Raji (cell line): ENCODE measurements around the gene IPO11.

Source experiments
- POLR2A ChIP-seq: IDR thresholded peaks from 2 replicates; pipeline ENCODE4 v1.6.1; 2011; ENCODE audit warnings: low read depth, low read length, control low read depth; ENCODE audit not compliant: insufficient read depth

The IPO11 gene

DNA sequence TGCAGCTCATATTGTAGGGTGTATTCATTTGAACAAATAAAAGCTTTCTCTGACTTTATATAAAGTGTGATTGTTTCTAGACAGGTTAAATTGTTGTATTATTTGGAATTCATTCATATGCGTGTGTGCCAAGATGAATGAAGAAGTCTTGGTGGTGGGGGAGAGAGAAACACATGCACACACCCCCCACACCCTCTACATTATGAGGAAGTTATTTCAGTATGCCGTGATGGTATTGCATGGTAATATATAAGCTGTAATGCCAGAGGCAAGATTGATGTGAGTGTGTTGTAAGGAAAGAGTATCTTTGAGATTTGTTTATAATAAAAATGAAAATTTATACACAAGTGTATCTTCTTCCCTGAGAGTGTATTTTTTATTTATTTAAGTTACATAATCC is 71.0 kb downstream of the IPO11 start:
- no peak for TF ChIP-seq POLR2A

DNA sequence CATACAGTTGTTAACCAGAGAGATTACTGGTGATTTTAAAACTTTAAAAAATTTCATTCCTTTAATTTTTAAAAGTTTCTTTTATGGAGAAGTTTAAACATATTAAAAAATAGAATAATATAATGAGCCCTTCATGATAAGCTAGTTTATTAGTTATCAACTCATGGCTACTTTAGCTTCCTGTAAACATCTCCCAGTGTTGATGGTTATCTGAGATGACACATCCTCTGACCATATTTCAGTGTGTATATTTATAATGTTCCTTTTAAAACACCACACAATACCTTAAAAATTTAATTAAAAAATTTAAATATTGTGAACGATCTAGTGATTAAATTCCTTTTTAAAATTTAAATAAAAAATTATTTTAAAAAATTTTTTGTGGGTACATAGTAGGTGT is 74.1 kb downstream of the IPO11 start:
- no peak for TF ChIP-seq POLR2A

DNA sequence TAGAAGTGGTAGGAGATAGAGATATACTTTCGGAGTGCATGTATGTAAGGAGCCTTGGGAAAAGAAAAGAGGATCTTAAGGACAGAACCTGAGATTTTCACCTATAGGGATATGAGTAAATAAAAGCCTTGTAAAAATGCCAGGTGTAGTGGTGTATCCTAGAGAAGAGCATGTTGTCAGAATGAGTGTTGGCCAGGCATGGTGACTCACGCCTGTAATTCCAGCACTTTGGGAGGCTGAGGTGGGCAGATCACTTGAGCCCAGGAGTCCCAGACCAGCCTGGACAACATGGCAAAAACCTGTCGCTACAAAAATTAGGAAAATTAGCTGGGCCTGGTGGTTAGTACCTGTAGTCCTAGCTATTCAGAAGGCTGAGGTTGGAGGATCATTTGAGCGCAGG is 76.0 kb downstream of the IPO11 start:
- TF ChIP-seq POLR2A: no peak

DNA sequence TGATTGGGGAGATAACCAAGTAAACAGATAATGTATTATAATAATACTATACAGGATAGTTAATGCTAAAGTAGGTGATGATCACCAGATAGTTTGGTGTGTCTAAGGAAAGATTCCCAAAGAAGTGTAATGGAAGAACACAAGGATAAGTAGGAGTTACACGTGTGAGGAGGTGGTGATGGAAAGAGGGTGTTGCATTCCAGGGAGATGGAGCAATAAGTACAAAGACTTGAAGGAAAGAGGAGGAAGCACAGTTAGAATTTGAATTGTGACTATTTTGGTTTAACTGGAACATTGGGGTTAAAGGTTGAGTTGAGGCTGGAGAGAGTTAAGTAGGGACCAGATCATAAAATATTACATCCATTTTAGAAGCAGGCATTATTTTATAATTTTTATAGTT is 76.9 kb downstream of the IPO11 start:
- TF ChIP-seq POLR2A: no peak

DNA sequence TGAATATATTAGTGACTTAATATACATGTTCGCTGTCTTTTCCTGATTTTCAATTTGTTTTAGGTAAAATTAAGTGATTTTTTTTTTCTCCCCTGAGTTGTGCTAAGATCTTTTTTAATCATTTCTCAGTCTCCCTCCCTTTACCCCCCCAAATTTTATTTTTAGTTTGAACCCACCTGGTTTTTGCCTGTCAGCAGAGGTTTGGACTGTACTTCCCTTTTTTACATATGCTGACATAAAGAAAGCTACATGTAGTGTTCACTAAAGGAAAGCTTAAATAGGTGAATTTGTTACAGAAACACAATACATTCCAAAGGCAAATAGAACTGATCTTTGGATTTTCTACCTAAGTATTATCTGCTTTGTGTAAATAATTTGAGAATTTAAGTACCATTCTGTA is 82.2 kb downstream of the IPO11 start:
- TF ChIP-seq POLR2A: no peak

DNA sequence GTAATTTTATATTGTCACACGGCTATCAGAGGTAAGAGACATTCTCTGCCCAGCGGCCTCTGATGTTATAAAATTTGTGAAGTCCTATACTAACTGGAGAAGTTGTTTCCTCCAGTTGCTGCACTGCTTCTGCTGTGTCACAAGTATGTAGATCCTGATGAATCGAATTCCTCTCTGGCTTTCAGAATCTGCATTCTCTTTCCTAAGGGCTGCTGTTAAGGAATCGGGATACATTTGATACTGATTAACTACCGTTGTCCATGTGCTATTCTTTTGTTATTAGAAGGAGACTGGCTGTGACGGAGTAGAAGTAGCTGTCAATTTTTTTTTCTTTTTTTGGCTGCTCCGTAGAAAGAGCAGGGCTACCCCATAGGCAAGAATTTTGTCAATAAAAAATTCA is 84.3 kb downstream of the IPO11 start:
- no peak for TF ChIP-seq POLR2A

DNA sequence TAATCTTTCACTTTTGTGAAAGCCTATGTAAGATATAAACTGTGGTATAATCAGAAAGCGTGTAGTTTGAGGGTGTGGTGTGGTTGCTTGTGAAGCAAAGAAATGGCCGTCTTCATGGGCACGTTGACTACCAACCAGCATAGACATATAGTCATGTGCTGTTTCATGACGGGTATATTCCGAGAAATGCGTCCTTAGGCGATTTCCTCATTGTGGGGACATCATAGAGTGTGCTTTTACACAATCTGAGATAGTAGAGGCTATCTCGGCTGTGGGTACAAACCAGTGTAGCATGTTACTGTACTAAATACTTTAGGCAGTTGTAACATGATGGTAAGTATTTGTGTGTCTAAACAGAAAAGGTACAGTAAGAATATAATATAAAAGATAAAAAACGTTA is 86.4 kb downstream of the IPO11 start:
- no peak for TF ChIP-seq POLR2A

DNA sequence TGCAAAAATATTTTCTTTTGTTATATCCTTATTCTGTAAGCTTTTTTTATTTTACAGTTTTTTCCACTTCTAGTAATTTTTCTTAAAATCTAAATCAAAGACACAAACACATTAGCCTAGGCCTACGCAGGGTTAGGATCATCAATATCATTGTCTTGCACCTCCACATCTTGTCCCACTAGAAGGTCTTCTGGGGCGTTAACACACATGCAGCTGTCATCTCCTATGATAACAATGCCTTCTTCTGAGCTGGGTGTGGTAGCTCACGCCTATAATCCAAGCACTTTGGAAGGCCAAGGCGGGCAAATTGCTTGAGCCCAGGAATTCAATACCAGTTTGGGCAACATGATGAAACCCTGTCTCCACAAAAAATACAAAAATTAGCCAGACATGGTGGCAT is 87.2 kb downstream of the IPO11 start:
- no peak for TF ChIP-seq POLR2A

DNA sequence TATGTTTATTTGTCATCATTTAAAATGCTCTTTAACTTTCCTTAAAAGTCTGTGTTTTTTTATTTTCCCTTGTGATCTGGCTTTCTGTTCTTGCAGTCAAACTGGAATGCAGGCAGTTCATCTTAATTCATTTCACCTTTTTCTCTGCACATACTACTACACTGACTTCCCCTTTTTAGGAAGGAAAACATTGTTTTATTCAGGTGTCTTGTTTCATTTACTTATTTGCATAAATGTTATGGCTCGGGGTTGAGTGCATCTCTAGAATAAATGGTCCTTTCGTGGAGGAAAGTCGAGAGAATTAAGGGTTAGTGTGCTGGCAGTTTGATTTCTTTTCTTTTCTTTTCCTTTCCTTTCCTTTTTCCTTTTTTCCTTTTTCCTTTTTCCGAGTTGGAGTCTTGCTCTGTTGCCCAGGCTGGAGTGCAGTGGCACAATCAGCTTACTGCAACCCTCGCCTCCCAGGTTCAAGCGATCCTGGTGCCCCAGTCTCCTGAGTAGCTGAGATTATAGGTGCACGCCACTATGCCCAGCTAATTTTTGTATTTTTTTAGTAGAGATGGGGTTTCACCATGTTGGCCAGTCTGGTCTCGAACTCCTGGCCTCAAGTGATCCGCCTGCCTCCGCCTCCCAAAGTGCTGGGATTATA is 90.0 kb downstream of the IPO11 start:
- no peak for TF ChIP-seq POLR2A

DNA sequence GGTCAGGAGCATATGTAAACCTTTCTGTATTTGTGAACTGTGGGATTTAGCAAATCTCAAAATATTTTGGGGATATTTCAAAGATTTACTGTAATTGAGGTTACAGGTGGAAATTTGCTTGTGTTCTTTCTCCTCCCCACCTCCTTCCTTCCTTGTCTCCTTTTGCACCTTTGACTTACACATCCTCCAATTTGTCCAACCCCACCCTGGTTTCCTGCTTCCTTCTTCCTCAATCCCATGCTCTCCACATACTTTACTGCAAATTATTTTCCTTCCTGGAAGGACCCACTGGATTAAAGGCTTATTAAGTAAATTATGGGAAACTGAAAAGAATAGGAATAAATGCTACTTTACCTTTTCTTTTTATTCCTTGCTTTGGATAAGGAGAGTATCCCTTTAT is 91.6 kb downstream of the IPO11 start:
- no peak for TF ChIP-seq POLR2A

DNA sequence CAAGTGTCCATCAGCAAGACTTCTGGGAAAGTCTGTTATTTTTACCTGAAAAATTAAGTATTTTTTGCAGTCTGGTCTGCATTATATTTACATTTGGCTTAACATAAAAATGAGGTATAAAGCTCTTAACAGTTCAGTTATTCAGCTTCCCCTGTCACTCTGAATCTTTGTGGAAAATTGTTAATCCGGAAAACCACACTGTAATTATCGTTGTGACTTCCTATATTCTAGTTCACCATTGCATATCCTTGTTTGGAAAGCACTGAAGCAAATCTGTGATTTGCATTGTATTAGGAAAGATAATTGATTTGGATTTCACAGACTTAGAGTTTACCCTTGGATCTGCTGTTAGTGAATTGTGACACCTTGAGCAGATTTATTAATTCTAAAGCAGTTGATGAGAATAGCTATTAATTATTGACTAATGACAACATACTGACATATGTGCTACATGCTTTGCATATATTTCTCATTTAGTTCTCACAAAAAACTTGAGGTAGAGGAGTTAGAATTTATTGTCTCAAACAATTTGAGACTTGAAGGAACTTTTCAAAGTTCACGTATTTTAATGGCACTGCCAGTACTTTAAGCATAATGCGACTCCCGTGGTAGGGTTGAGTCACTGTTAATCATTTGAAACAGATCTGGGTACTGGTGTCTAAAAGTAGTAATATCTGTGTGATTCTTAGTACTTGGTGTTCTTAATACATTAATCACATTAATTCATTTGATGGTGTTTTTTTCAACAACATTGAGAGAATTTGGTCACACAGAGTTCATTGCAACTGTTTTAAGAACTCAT is 94.3 kb downstream of the IPO11 start:
- TF ChIP-seq POLR2A: no peak

DNA sequence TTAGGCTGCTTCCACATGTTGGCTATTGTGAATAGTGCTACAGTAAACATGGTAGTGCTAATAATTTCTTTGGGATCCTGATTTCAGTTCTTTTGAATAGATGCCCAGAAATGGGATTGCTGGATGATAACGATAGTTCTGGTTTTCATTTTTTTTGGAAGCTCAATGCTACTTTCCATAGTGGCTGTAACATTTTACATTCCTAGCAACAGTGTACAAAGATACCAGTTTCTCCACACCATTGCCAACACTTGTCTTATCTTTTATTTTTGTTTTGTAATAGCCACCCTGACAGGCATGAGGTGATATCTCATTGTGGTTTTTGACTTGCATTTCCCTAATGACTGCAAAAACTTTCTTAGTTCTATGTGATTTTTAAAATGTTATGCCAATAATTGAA is 97.2 kb downstream of the IPO11 start:
- no peak for TF ChIP-seq POLR2A

DNA sequence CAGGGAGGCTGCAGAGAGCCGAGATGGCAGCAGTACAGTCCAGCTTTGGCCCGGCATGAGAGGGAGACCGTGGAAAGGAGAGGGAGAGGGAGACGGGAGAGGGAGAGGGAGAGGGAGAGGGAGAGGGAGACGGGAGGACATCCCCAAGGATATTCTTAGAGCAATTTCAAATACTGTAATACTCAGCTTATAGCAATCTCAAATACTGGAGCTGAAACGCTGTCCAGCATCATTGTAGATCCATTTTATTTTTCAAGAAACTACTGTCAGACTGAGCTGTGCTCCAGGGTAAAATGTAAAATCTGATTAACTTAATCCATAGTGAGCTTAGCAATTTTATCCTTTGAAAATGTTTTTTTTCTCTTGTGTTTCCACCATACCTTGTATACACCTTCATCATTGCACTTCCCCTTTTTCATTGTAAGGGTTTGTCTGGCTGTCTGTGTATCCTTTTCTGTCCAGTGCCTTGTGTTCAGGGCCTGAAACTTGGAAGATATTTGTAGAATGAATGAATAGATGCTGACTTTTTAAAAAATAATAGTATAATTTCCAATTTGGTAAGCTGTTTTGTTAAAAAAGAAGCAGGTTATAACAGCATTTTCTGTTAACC is 102.1 kb downstream of the IPO11 start:
- no peak for TF ChIP-seq POLR2A

DNA sequence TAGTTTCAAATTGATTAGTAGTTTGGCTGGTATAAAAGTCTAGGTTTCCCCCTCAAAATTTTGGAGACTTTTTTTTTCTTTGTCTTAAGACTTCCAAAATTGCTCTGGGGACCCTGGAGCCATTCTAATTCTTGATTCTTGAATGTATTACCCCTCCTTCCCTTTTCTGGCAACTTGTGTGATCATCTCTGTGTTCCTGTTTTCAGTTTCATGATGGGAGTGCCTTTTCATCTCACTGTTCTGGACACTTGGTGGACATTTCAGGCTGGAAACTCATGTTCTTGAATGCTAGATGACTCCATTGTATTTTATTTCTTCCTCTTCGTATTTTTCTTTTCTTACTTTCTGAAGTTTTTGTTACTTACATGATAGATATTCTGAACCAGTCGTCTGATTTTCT is 108.8 kb downstream of the IPO11 start:
- TF ChIP-seq POLR2A: no peak

DNA sequence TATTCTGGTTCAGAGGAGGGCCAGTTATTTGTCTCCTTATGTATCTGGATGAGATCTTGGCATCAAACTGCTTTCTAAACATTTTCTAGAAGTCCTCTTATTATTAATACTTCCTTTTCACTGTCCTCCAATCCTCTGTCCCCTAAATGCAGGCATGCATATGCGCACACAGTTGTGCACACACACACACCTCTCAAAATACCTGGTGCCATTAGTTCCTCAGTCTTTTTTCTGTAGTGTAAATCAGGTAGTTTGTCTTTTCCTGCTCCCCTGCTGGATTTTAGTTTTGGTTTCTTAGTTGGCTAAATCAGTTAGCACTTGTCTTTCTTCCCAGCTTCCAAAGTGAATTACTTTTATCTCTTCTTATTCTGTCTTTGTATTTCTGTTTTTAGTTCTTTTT is 110.2 kb downstream of the IPO11 start:
- no peak for TF ChIP-seq POLR2A

DNA sequence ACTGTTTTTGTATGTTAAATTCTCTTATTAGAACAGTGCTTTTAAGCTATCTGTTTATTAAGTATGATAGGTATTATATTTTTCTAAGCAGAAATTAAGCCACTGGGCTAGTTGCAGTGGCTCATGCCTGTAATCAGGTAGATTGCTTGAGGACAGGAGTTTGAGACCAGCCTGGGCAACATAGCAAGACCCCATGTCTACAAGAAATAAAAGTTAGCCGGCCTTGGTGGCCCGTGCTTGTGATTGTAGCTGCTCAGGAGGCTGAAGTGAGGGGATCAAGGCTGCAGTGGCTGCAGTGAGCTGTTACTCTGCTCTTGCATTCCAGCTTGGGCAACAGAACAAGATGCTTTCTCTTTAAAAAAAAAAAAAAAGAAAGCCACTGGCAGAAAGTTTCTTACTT is 121.0 kb downstream of the IPO11 start:
- TF ChIP-seq POLR2A: no peak
